GM12874 (cell line): ENCODE results near the gene IL1RAP.

ENCODE experiments used
- CTCF ChIP-seq: IDR thresholded peaks from 2 replicates; pipeline ENCODE4 v1.5.1; 2011; ENCODE audit warnings: low read depth, mild to moderate bottlenecking, control low read depth, low read length, moderate library complexity; ENCODE audit not compliant: insufficient read depth

IL1RAP gene

GRCh38 chr3:190581041-190581541 is 67.2 kb downstream of the IL1RAP start:
- no peak for TF ChIP-seq CTCF

GRCh38 chr3:190582667-190583066 is 68.8 kb downstream of the IL1RAP start:
- no peak for TF ChIP-seq CTCF

GRCh38 chr3:190585805-190586630 is 72.1 kb downstream of the IL1RAP start:
- no peak for TF ChIP-seq CTCF

GRCh38 chr3:190586631-190587011 is 72.7 kb downstream of the IL1RAP start:
- TF ChIP-seq CTCF: no peak

- TF ChIP-seq CTCF: no peak
These were observed 74.7 kb downstream of the IL1RAP start for GRCh38 chr3:190588570-190588969.

- TF ChIP-seq CTCF: no peak
These were observed 75.4 kb downstream of the IL1RAP start for GRCh38 chr3:190589326-190589725.

GRCh38 chr3:190591080-190591479 is 77.2 kb downstream of the IL1RAP start:
- no peak for TF ChIP-seq CTCF
